Transverse colon (tissue), 4 donors: ENCODE results near the gene NCKAP5L. TPM values are rescaled to one million over a fixed set of nuclear protein-coding genes. Genes with fewer than 3 reads are reported as not detected.

ENCODE experiments used
- DNase-seq: peaks from one replicate; pipeline ENCODE4 v3.0.0-alpha.2; 2019
- H3K27ac ChIP-seq, 4 donors: fragments of 200-600 bp; sonication (generic); 2 replicates each; pipeline ENCODE4 v1.5.1; 2016 to 2018; ENCODE audit warnings: inconsistent platforms in 4 of 4
- H3K27me3 ChIP-seq: fragments of 200-600 bp; sonication (generic); 2 replicates; pipeline ENCODE4 v1.5.1; 2017; ENCODE audit warnings: inconsistent platforms
- H3K36me3 ChIP-seq, 4 donors: fragments of 200-600 bp; sonication (generic); 2 replicates each; pipeline ENCODE4 v1.5.1; 2017 to 2019; ENCODE audit warnings: inconsistent platforms in 4 of 4
- H3K4me1 ChIP-seq, 4 donors: fragments of 200-600 bp; sonication (generic); 2 replicates each; pipeline ENCODE4 v1.5.1; 2017 to 2020; ENCODE audit warnings: inconsistent platforms in 4 of 4
- H3K4me3 ChIP-seq, 4 donors: fragments of 200-600 bp; sonication (generic); 1 replicate in 1 of 4; 2 replicates in 3 of 4; pipeline versions ENCODE4 v1.5.1 to v1.6.1; 2017 to 2019; ENCODE audit warnings: inconsistent platforms in 4 of 4
- H3K9me3 ChIP-seq, 2 donors: fragments of 200-600 bp; sonication (generic); 2 replicates each; pipeline ENCODE4 v1.5.1; 2017 to 2019; ENCODE audit warnings: inconsistent platforms in 2 of 2
- CTCF ChIP-seq, 5 experiments: fragments of 200-600 bp in 3 of 5; fragments of 450-650 bp in 2 of 5; sonication (generic) in 3 of 5; IDR thresholded peaks; 1 replicate in 2 of 5; 2 replicates in 3 of 5; pipeline ENCODE4 v1.5.1; 2016 to 2017; ENCODE audit warnings: antibody characterized with exemption in 5 of 5, inconsistent platforms in 3 of 5, mild to moderate bottlenecking in 2 of 5, moderate library complexity in 1 of 5
- EP300 ChIP-seq: sonication (generic); formaldehyde crosslinking; IDR thresholded peaks from one replicate; pipeline ENCODE4 v1.6.1; 2017; ENCODE audit warnings: antibody characterized with exemption, low read depth
- POLR2A ChIP-seq: fragments of 450-650 bp; IDR thresholded peaks from one replicate; pipeline ENCODE4 v1.6.1; 2016; ENCODE audit warnings: antibody characterized with exemption, mild to moderate bottlenecking, moderate library complexity
- POLR2AphosphoS5 ChIP-seq, 3 donors: sonication (generic); formaldehyde crosslinking; IDR thresholded peaks; one replicate each; pipeline ENCODE4 v1.6.1; 2016; ENCODE audit warnings: antibody characterized with exemption in 3 of 3
- WGBS, 2 donors: methylation state at CpG; one replicate each; pipeline ENCODE4 v1.1.5; 2018; ENCODE audit warnings: low coverage in 1 of 2; 5-methylcytosine and 5-hydroxymethylcytosine counted together
- in situ Hi-C, 4 donors: fragments of 200-750 bp; cut with MboI; loops; one replicate each; pipeline versions ENCODE4 v1.15.0 to v1.15.1; 2017; ENCODE audit warnings: low sequenced_read_pairs in 3 of 4, low pct_ligation_motif_present in 1 of 4, low pct_unique_long_range_greater_than_20kb in 1 of 4
- intact Hi-C: fragments of 100-400 bp; cut with DNase I; formaldehyde crosslinking; loops from one replicate; pipeline ENCODE4 v1.15.1; 2023; ENCODE audit warnings: low total_unique reads
- total RNA-seq, 4 donors: library from RNA; depleted of rRNA; stranded (reverse); fragments of >200 nt; gene quantifications; one replicate each; pipeline ENCODE4 v1.1.0, GENCODE V29; 2016

NCKAP5L gene
- total RNA-seq, 4 donors from 2014 or later: 3.4 to 5.1 (median 4.2) TPM

GRCh38 chr12:49750027-49750995 lies 77.9 kb downstream of the NCKAP5L start:
- in situ Hi-C loops: no loop called here
- no peak overlapping the region for H3K4me3 ChIP-seq
- TF ChIP-seq POLR2AphosphoS5 (IDR thresholded peaks at IDR 0.05) (peak in 1 of 3 donors; percentile 12), CTCF (IDR thresholded peaks at IDR 0.05) (no peak)
- peaks cover 0 to 32% (median 13%) of the 10 kb centered on the region in 4 donors for H3K36me3 ChIP-seq
- no peaks in the 10 kb centered on the region for H3K9me3 ChIP-seq
- WGBS, 2 donors: 52 to 81% methylated on average over 6 to 8 of the region's 8 CpGs
- no peak for DNase-seq
- intact Hi-C loops: no loop called here
- peak overlapping the region in 1 of 4 donors; percentile 4 for H3K27ac ChIP-seq
- peaks cover 26 to 94% (median 37%) of the 10 kb centered on the region in 4 donors for H3K4me1 ChIP-seq
- H3K27me3 ChIP-seq: no peaks in the 10 kb centered on the region

GRCh38 chr12:49748800-49749199 lies 79.4 kb downstream of the NCKAP5L start:
- no peaks in the 10 kb centered on the region for H3K27me3 ChIP-seq
- no peak for DNase-seq
- intact Hi-C loops (no loop called here), in situ Hi-C loops (no loop called here)
- H3K9me3 ChIP-seq: no peaks in the 10 kb centered on the region
- H3K4me3 ChIP-seq: no peak overlapping the region
- peaks cover 0 to 17% (median 6%) of the 10 kb centered on the region in 4 donors for H3K36me3 ChIP-seq
- WGBS, 2 donors: 62 to 71% methylated on average over 3 of the region's 3 CpGs
- H3K4me1 ChIP-seq: peaks cover 34 to 98% (median 50%) of the 10 kb centered on the region in 4 donors
- H3K27ac ChIP-seq: no peak overlapping the region
- TF ChIP-seq CTCF (IDR thresholded peaks at IDR 0.05): no peak
- no peak for TF ChIP-seq POLR2A
- TF ChIP-seq EP300: no peak
- TF ChIP-seq POLR2AphosphoS5 (IDR thresholded peaks at IDR 0.05): no peak

GRCh38 chr12:49748306-49748705 lies 79.9 kb downstream of the NCKAP5L start:
- Histone ChIP-seq H3K36me3 (peaks cover 0 to 12% (median 4%) of the 10 kb centered on the region in 4 donors), H3K4me3 (no peak overlapping the region), H3K27me3 (no peaks in the 10 kb centered on the region), H3K4me1 (peaks cover 36 to 99% (median 55%) of the 10 kb centered on the region in 4 donors), H3K9me3 (no peaks in the 10 kb centered on the region), H3K27ac (no peak overlapping the region)
- DNase-seq: no peak
- TF ChIP-seq POLR2AphosphoS5 (IDR thresholded peaks at IDR 0.05) (no peak), EP300 (no peak), POLR2A (no peak), CTCF (IDR thresholded peaks at IDR 0.05) (no peak)
- intact Hi-C loops: no loop called here
- in situ Hi-C loops: no loop called here
- 11 to 38% methylated on average over 1 of the region's 1 CpG for WGBS, 2 donors

- Histone ChIP-seq H3K4me1 (peaks cover 19 to 74% (median 44%) of the 10 kb centered on the region in 4 donors), H3K36me3 (no peaks in the 10 kb centered on the region), H3K9me3 (no peaks in the 10 kb centered on the region), H3K4me3 (no peak overlapping the region), H3K27me3 (no peaks in the 10 kb centered on the region), H3K27ac (no peak overlapping the region)
- DNase-seq: no peak
- intact Hi-C loops: no loop called here
- TF ChIP-seq POLR2A: no peak
- TF ChIP-seq CTCF (IDR thresholded peaks at IDR 0.05): no peak
- TF ChIP-seq EP300: no peak
- no peak for TF ChIP-seq POLR2AphosphoS5 (IDR thresholded peaks at IDR 0.05)
- WGBS, 2 donors: 39 to 61% methylated on average over 2 to 3 of the region's 3 CpGs
- in situ Hi-C loops: no loop called here
Observed at GRCh38 chr12:49744363-49744885, 83.8 kb downstream of the NCKAP5L start.
